IMR-90 (cell line): Measurements from ENCODE around the gene CDH23. TPM values are rescaled to one million over a fixed set of nuclear protein-coding genes. Genes with fewer than 3 reads are reported as not detected.

Experiments used
- polyA plus RNA-seq, 3 experiments: library from polyadenylated mRNA; depleted of rRNA; stranded (reverse); fragments of >200 nt; gene quantifications; 2 replicates each; pipeline ENCODE4 v1.2.3, GENCODE V29; 2012; ENCODE audit warnings: low replicate concordance in 1 of 3
- total RNA-seq: library from RNA; depleted of rRNA; stranded (reverse); fragments of >200 nt; gene quantifications from 2 replicates; pipeline ENCODE4 v1.2.3, GENCODE V29; 2012
- TF ChIP-seq, protein P1 (sequence below): conservative IDR thresholded peaks from 2 replicates; pipeline ENCODE4 v1.5.1; 2012; ENCODE audit warnings: mild to moderate bottlenecking, low read depth, low read length, improper control_type of control experiment

Gene CDH23
- total and polyA plus RNA-seq, 2 of the 4 experiments (the other 2 are of a cell fraction): under 0.01 to 0.03 TPM

GRCh38 chr10:71712572-71713134 lies 315.9 kb downstream of the CDH23 start (continued):
- TF ChIP-seq, protein P1, sequence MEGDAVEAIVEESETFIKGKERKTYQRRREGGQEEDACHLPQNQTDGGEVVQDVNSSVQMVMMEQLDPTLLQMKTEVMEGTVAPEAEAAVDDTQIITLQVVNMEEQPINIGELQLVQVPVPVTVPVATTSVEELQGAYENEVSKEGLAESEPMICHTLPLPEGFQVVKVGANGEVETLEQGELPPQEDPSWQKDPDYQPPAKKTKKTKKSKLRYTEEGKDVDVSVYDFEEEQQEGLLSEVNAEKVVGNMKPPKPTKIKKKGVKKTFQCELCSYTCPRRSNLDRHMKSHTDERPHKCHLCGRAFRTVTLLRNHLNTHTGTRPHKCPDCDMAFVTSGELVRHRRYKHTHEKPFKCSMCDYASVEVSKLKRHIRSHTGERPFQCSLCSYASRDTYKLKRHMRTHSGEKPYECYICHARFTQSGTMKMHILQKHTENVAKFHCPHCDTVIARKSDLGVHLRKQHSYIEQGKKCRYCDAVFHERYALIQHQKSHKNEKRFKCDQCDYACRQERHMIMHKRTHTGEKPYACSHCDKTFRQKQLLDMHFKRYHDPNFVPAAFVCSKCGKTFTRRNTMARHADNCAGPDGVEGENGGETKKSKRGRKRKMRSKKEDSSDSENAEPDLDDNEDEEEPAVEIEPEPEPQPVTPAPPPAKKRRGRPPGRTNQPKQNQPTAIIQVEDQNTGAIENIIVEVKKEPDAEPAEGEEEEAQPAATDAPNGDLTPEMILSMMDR: no peak
